ENCODE data around the gene CKAP2L. TPM values are rescaled to one million over a fixed set of nuclear protein-coding genes. Genes with fewer than 3 reads are reported as not detected.
"Not testable (repeated sequence)": the region's sequence is repeated elsewhere in the genome, so short reads cannot be mapped to it uniquely, and the experiment has no call there.

Gene CKAP2L
- total RNA-seq, 2 donors from 2014 or later: 31.4 to 35.8 TPM

- no peak for ATAC-seq (replicated peaks)
- Mint-ChIP-seq H3K27me3 (no peaks in the 10 kb centered on the region), H3K36me3 (ENCODE audit: low read depth) (no peaks in the 10 kb centered on the region), H3K9me3 (no peaks in the 10 kb centered on the region), H3K4me1 (no peaks in the 10 kb centered on the region), H3K27ac (no peak overlapping the region), H3K4me3 (no peak overlapping the region)
Observed at GRCh38 chr2:112718863-112719370, 45.5 kb downstream of the CKAP2L start.

- not testable (repeated sequence) for H3K4me3 Mint-ChIP-seq; ATAC-seq (replicated peaks); H3K36me3 Mint-ChIP-seq (ENCODE audit: low read depth); H3K27ac Mint-ChIP-seq; H3K27me3 Mint-ChIP-seq; H3K9me3 Mint-ChIP-seq
- H3K4me1 Mint-ChIP-seq: peaks cover 10% of the 10 kb centered on the region
Observed at GRCh38 chr2:112716826-112717352, 47.5 kb downstream of the CKAP2L start.

DNA sequence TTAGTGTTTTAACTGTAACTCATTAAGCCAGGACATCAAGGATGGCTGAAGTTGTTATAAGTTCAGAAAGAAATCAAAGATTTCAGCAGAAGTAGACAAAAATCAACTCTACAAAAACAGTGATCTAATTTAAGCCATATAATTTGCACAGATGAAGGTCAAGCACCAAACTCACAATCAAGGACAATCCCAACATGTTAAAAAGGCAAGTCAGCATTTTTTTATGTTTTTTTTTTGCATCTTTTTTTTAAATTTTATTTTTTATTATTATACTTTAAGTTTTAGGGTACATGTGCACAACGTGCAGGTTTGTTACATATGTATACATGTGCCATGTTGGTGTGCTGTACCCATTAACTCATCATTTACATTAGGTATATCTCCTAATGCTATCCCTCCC, 48.3 kb downstream of the CKAP2L start:
- H3K4me1 Mint-ChIP-seq: peaks cover 10% of the 10 kb centered on the region
- not testable (repeated sequence) for H3K27me3 Mint-ChIP-seq; H3K4me3 Mint-ChIP-seq; H3K9me3 Mint-ChIP-seq; H3K36me3 Mint-ChIP-seq (ENCODE audit: low read depth); ATAC-seq (replicated peaks); H3K27ac Mint-ChIP-seq

DNA sequence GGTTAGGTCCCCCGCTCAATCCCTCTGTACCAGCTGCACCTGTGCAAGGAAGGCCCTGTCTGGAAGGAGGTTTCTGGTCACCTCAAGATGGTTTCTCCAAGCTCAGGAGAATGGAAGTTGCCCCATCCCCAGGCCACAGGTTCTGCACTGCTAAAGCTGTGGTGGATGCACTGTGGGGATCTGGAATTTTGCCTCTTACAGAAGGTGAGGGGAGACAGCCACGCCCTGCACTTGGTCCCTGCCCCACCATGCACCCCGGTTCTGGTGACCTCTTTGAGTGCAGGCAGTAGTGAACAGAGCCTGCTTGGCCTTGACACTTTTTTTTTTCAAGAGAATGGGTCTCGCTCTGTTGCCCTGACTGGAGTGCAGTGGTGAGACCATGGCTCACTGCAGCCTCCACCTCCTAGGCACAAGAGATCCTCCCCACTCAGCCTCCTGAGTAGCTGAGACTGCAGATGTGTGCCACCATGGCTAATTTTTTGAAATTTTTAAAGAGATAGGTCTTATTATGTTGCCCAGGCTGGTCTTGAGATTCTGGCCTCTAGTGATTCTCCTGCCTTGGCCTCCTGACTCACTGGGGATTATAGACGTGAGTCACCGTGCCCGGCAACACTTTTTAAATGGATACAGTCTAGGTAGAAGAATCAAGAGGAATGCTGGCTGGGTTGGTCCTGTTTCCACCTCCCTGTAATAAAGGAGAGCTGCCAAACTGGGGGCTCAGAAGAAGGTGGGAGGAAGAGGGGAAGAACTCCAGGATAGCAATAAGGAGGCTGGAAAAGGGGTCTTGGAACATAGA, 49.4 kb downstream of the CKAP2L start:
- no peak overlapping the region for H3K4me3 Mint-ChIP-seq
- H3K36me3 Mint-ChIP-seq (ENCODE audit: low read depth): no peaks in the 10 kb centered on the region

GRCh38 chr2:112714331-112714730, 50.1 kb downstream of the CKAP2L start:
- no peak overlapping the region for H3K4me3 Mint-ChIP-seq
- H3K27me3 Mint-ChIP-seq: no peaks in the 10 kb centered on the region
- no peaks in the 10 kb centered on the region for H3K9me3 Mint-ChIP-seq
- no peak for ATAC-seq (replicated peaks)
- H3K27ac Mint-ChIP-seq: no peak overlapping the region
- peaks cover 10% of the 10 kb centered on the region for H3K4me1 Mint-ChIP-seq
- H3K36me3 Mint-ChIP-seq (ENCODE audit: low read depth): no peaks in the 10 kb centered on the region

More for the DNA sequence above, 49.4 kb downstream of the CKAP2L start:
- Mint-ChIP-seq H3K9me3 (no peaks in the 10 kb centered on the region), H3K27ac (no peak overlapping the region), H3K4me1 (peaks cover 10% of the 10 kb centered on the region), H3K27me3 (no peaks in the 10 kb centered on the region)
- ATAC-seq (replicated peaks): no peak

DNA sequence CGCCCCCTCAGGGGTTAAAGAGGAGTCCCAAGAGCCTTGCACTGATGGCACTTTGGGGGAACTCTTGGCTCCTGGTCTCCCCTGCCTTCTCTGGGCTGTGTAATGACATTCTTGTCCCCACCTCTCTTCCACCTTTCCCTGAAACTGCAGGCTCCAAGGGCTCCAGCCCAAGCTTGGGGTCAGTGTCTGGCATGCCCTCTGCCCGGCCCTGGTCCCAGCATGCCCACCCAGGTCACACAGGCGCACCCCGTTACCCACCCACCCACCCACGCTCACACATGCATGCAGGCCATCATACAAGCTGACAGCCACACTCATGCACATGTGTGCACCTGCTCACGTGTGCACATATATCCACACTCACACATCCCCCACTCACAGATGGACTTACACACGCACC, 50.5 kb downstream of the CKAP2L start:
- H3K9me3 Mint-ChIP-seq: no peaks in the 10 kb centered on the region
- no peak for ATAC-seq (replicated peaks)
- H3K36me3 Mint-ChIP-seq (ENCODE audit: low read depth): no peaks in the 10 kb centered on the region
- no peak overlapping the region for H3K4me3 Mint-ChIP-seq
- H3K27me3 Mint-ChIP-seq: no peaks in the 10 kb centered on the region
- H3K4me1 Mint-ChIP-seq: peaks cover 10% of the 10 kb centered on the region
- no peak overlapping the region for H3K27ac Mint-ChIP-seq

DNA sequence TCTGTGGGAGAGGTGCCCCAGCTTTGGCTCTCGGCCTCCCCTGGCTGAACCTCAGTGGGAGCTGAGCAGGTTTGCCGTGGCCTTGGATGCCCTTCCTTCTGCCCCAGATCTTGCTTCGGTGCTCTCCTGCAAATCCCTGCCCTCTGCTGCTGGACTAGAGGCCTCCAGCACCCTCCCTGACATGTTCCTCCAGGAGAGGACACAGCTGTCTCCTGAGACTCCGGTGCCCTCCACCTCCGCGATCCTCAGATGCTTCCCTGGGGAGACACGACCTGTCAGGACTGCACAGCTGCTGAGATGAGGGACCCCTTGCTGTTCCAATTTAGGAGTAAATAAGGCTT, 50.9 kb downstream of the CKAP2L start:
- Mint-ChIP-seq H3K27me3 (no peaks in the 10 kb centered on the region), H3K27ac (peak overlapping the region; percentile 74), H3K4me1 (peaks cover 10% of the 10 kb centered on the region), H3K36me3 (ENCODE audit: low read depth) (no peaks in the 10 kb centered on the region), H3K9me3 (no peaks in the 10 kb centered on the region), H3K4me3 (peak overlapping the region; percentile 52)
- no peak for ATAC-seq (replicated peaks)

- H3K27me3 Mint-ChIP-seq: no peaks in the 10 kb centered on the region
- H3K4me3 Mint-ChIP-seq: peak overlapping the region; percentile 52
- H3K9me3 Mint-ChIP-seq: no peaks in the 10 kb centered on the region
- H3K27ac Mint-ChIP-seq: peak overlapping the region; percentile 74
- ATAC-seq (replicated peaks): peak; percentile 95
- no peaks in the 10 kb centered on the region for H3K36me3 Mint-ChIP-seq (ENCODE audit: low read depth)
- peaks cover 15% of the 10 kb centered on the region for H3K4me1 Mint-ChIP-seq
Observed at GRCh38 chr2:112712903-112713584, 51.4 kb downstream of the CKAP2L start.

GRCh38 chr2:112712465-112712864, 51.9 kb downstream of the CKAP2L start:
- Mint-ChIP-seq H3K9me3 (no peaks in the 10 kb centered on the region), H3K4me1 (peaks cover 16% of the 10 kb centered on the region), H3K27ac (peak overlapping the region; percentile 74), H3K27me3 (no peaks in the 10 kb centered on the region), H3K36me3 (ENCODE audit: low read depth) (no peaks in the 10 kb centered on the region), H3K4me3 (no peak overlapping the region)
- ATAC-seq (replicated peaks): no peak

GRCh38 chr2:112710956-112711750, 53.3 kb downstream of the CKAP2L start:
- H3K27me3 Mint-ChIP-seq: no peaks in the 10 kb centered on the region
- ATAC-seq (replicated peaks): no peak
- H3K36me3 Mint-ChIP-seq (ENCODE audit: low read depth): no peaks in the 10 kb centered on the region
- no peak overlapping the region for H3K4me3 Mint-ChIP-seq
- peak overlapping the region; percentile 9 for H3K27ac Mint-ChIP-seq
- peaks cover 21% of the 10 kb centered on the region for H3K4me1 Mint-ChIP-seq
- no peaks in the 10 kb centered on the region for H3K9me3 Mint-ChIP-seq

- Mint-ChIP-seq H3K36me3 (ENCODE audit: low read depth) (no peaks in the 10 kb centered on the region), H3K9me3 (no peaks in the 10 kb centered on the region), H3K27ac (peak overlapping the region; percentile 34), H3K27me3 (peaks cover 1% of the 10 kb centered on the region), H3K4me3 (no peak overlapping the region), H3K4me1 (peaks cover 30% of the 10 kb centered on the region)
- no peak for ATAC-seq (replicated peaks)
Observed at GRCh38 chr2:112709703-112710102, 54.7 kb downstream of the CKAP2L start.

- H3K27ac Mint-ChIP-seq: peak overlapping the region; percentile 34
Observed at GRCh38 chr2:112708968-112709367, 55.4 kb downstream of the CKAP2L start.

DNA sequence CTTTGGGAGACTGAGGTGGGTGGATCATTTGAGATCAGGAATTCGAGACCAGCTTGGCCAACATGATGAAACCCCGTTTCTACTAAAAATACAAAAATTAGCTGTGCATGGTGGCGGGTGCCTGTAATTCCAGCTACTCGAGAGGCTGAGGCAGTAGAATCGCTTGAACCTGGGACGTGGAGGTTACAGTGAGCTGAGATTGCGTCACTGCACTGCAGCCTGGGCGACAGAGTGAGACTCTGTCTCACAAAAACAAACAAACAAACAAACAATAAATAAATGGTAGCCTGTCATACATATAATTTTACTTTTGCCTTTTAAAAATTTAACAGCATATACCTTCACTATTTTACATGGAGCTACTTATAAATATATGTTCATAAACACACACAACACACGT, 57.5 kb downstream of the CKAP2L start:
- not testable (repeated sequence) for H3K27me3 Mint-ChIP-seq; H3K9me3 Mint-ChIP-seq; ATAC-seq (replicated peaks); H3K27ac Mint-ChIP-seq; H3K4me3 Mint-ChIP-seq; H3K36me3 Mint-ChIP-seq (ENCODE audit: low read depth)
- H3K4me1 Mint-ChIP-seq: peaks cover 23% of the 10 kb centered on the region

More at GRCh38 chr2:112708968-112709367, 55.4 kb downstream of the CKAP2L start:
- H3K9me3 Mint-ChIP-seq: no peaks in the 10 kb centered on the region
- no peak overlapping the region for H3K4me3 Mint-ChIP-seq
- ATAC-seq (replicated peaks): no peak
- H3K27me3 Mint-ChIP-seq: peaks cover 3% of the 10 kb centered on the region
- no peaks in the 10 kb centered on the region for H3K36me3 Mint-ChIP-seq (ENCODE audit: low read depth)
- peaks cover 33% of the 10 kb centered on the region for H3K4me1 Mint-ChIP-seq

- peaks cover 3% of the 10 kb centered on the region for H3K27me3 Mint-ChIP-seq
- H3K36me3 Mint-ChIP-seq (ENCODE audit: low read depth): no peaks in the 10 kb centered on the region
- peak; percentile 93 for ATAC-seq (replicated peaks)
- H3K4me1 Mint-ChIP-seq: peaks cover 23% of the 10 kb centered on the region
- peak overlapping the region; percentile 56 for H3K4me3 Mint-ChIP-seq
- no peaks in the 10 kb centered on the region for H3K9me3 Mint-ChIP-seq
- peak overlapping the region; percentile 53 for H3K27ac Mint-ChIP-seq
Observed at GRCh38 chr2:112706170-112706664, 58.2 kb downstream of the CKAP2L start.

All from activated T-helper 17 cell treated with anti-CD3 and anti-CD28 coated beads, Interleukin-2, amount 50 U/mL, for 72 hours (primary cell).